H1 (cell line): ENCODE data around the gene NPHP4. TPM values are rescaled to one million over a fixed set of nuclear protein-coding genes. Genes with fewer than 3 reads are reported as not detected.

Experiments used
- CTCF ChIA-PET: fragments of 300-600 bp; sonication (Branson Sonifier 250); formaldehyde crosslinking; loops from one replicate; lab custom pipeline; 2021; ENCODE audit not compliant: partially characterized antibody; lab: Charles Lee
- POLR2A ChIA-PET: fragments of 300-600 bp; sonication (Branson Sonifier 250); formaldehyde crosslinking; loops from one replicate; lab custom pipeline; 2021; ENCODE audit warnings: inconsistent platforms; ENCODE audit not compliant: partially characterized antibody; lab: Charles Lee
- DNase-seq, 2 experiments: peaks; one replicate each; pipeline versions ENCODE4 v3.0.0 to v3.0.0-alpha.2; 2010 to 2022; ENCODE audit warnings: low spot score in 2 of 2, low read depth in 1 of 2, mixed read lengths in 1 of 2
- FAIRE-seq: peaks from 2 replicates; lab custom pipeline; 2011; peaks lifted over from hg19 to GRCh38; lab: Jason Lieb, UNC
- H2AFZ ChIP-seq: 2 replicates; pipeline ENCODE4 v1.8.1; 2012; ENCODE audit warnings: low read length, inconsistent platforms
- H2AK5ac ChIP-seq: 2 replicates; pipeline ENCODE4 v1.6.1; 2013; ENCODE audit warnings: low read depth, low read length
- H2BK120ac ChIP-seq: replicated peaks from 2 replicates; pipeline ENCODE3; 2013; ENCODE audit warnings: low read depth, low read length, inconsistent platforms
- H2BK12ac ChIP-seq: 2 replicates; pipeline ENCODE4 v1.6.1; 2013; ENCODE audit warnings: low read depth, low read length
- H2BK15ac ChIP-seq: 2 replicates; pipeline ENCODE4 v1.6.1; 2013; ENCODE audit warnings: low read length
- H2BK20ac ChIP-seq: 2 replicates; pipeline ENCODE4 v1.6.1; 2013; ENCODE audit warnings: low read length
- H2BK5ac ChIP-seq: 2 replicates; pipeline ENCODE4 v1.6.1; 2013; ENCODE audit warnings: low read depth, low read length
- H3K14ac ChIP-seq: 2 replicates; pipeline ENCODE4 v1.6.1; 2013; ENCODE audit warnings: inconsistent platforms; ENCODE audit not compliant: insufficient read length
- H3K18ac ChIP-seq: 2 replicates; pipeline ENCODE4 v1.6.1; 2013; ENCODE audit warnings: low read length; ENCODE audit errors: extremely low read depth
- H3K23ac ChIP-seq: 2 replicates; pipeline ENCODE4 v1.6.1; 2013; ENCODE audit warnings: inconsistent platforms; ENCODE audit not compliant: insufficient read length
- H3K23me2 ChIP-seq: 2 replicates; pipeline ENCODE4 v1.6.1; 2013; ENCODE audit warnings: low read depth, low read length
- H3K27ac ChIP-seq: 2 replicates; pipeline ENCODE4 v1.6.1; 2011; ENCODE audit warnings: low read depth, low read length, inconsistent platforms
- H3K27me3 ChIP-seq, 4 experiments: replicated peaks in 1 of 4; 1 replicate in 1 of 4; 2 replicates in 3 of 4; pipeline versions ENCODE4 v1.6.1 to v1.8.1; 2011 to 2013; ENCODE audit warnings: low read length in 3 of 4, mild to moderate bottlenecking in 3 of 4, inconsistent platforms in 2 of 4, mixed read lengths in 2 of 4, moderate library complexity in 1 of 4; ENCODE audit not compliant: control insufficient read depth in 3 of 4, insufficient read depth in 3 of 4; ENCODE audit errors: extremely low read depth in 1 of 4
- H3K36me3 ChIP-seq, 4 experiments: 2 replicates each; pipeline versions ENCODE4 v1.6.1 to v1.8.1; 2011 to 2013; ENCODE audit warnings: mild to moderate bottlenecking in 4 of 4, low read length in 3 of 4, moderate library complexity in 2 of 4, control low read depth in 1 of 4, inconsistent platforms in 1 of 4; ENCODE audit not compliant: insufficient read depth in 4 of 4, control insufficient read depth in 2 of 4
- H3K4ac ChIP-seq: replicated peaks from 2 replicates; pipeline ENCODE3; 2013; ENCODE audit warnings: low read length, low read depth, mixed read lengths, inconsistent platforms; ENCODE audit not compliant: insufficient read length
- H3K4me1 ChIP-seq, 4 experiments: replicated peaks in 1 of 4; 1 replicate in 1 of 4; 2 replicates in 3 of 4; pipeline versions ENCODE4 v1.6.1 to v1.8.1; 2011 to 2013; ENCODE audit warnings: low read length in 3 of 4, inconsistent platforms in 2 of 4, mixed read lengths in 1 of 4; ENCODE audit not compliant: insufficient read depth in 4 of 4, control insufficient read depth in 3 of 4
- H3K4me2 ChIP-seq, 2 experiments: 2 replicates each; pipeline versions ENCODE4 v1.6.1 to v1.8.1; 2011 to 2013; ENCODE audit warnings: low read depth in 2 of 2, low read length in 2 of 2, control low read depth in 1 of 2, inconsistent platforms in 1 of 2, mild to moderate bottlenecking in 1 of 2; ENCODE audit not compliant: insufficient read depth in 1 of 2
- H3K4me3 ChIP-seq, 4 experiments: fragments of 200-600, 300-600 bp in 1 of 4; sonication (generic), shearing (Covaris generic), sonication (Bioruptor Twin) in 1 of 4; 2 replicates each; pipeline versions ENCODE4 v1.5.1 to v1.8.1; 2011 to 2016; ENCODE audit warnings: low read length in 4 of 4, low read depth in 3 of 4, control low read depth in 2 of 4, inconsistent platforms in 2 of 4, mild to moderate bottlenecking in 2 of 4, mixed read lengths in 1 of 4, moderate library complexity in 1 of 4; ENCODE audit not compliant: insufficient read depth in 2 of 4; ENCODE audit errors: extremely low read depth in 1 of 4
- H3K56ac ChIP-seq: replicated peaks from 2 replicates; pipeline ENCODE3; 2013; ENCODE audit warnings: low read depth, mild to moderate bottlenecking, mixed read lengths, low read length, inconsistent platforms; ENCODE audit not compliant: insufficient read length
- H3K79me1 ChIP-seq: 2 replicates; pipeline ENCODE4 v1.6.1; 2013; ENCODE audit warnings: low read depth, low read length, control low read depth
- H3K79me2 ChIP-seq, 2 experiments: 2 replicates each; pipeline versions ENCODE4 v1.6.1 to v1.8.1; 2012 to 2013; ENCODE audit warnings: low read length in 2 of 2, mild to moderate bottlenecking in 2 of 2, inconsistent platforms in 1 of 2; ENCODE audit not compliant: insufficient read depth in 2 of 2, control insufficient read depth in 1 of 2
- H3K9ac ChIP-seq, 4 experiments: replicated peaks in 1 of 4; 1 replicate in 1 of 4; 2 replicates in 3 of 4; pipeline versions ENCODE4 v1.6.1 to v1.8.1; 2011 to 2013; ENCODE audit warnings: low read depth in 3 of 4, low read length in 3 of 4, control low read depth in 2 of 4, mild to moderate bottlenecking in 2 of 4, moderate library complexity in 2 of 4, inconsistent platforms in 1 of 4; ENCODE audit errors: extremely low read depth in 1 of 4
- H3K9me3 ChIP-seq, 2 experiments: 2 replicates each; pipeline versions ENCODE4 v1.6.1 to v1.8.1; 2012 to 2013; ENCODE audit warnings: mild to moderate bottlenecking in 2 of 2, moderate library complexity in 2 of 2, control low read depth in 1 of 2, inconsistent platforms in 1 of 2, low read depth in 1 of 2, low read length in 1 of 2, mixed read lengths in 1 of 2; ENCODE audit not compliant: insufficient read depth in 2 of 2
- H4K20me1 ChIP-seq, 2 experiments: replicated peaks in 1 of 2; 2 replicates each; pipeline versions ENCODE3 to v1.8.1; 2011 to 2013; ENCODE audit warnings: inconsistent platforms in 2 of 2, low read length in 2 of 2, mild to moderate bottlenecking in 1 of 2; ENCODE audit not compliant: insufficient read depth in 2 of 2, control insufficient read depth in 1 of 2
- H4K5ac ChIP-seq: 2 replicates; pipeline ENCODE4 v1.6.1; 2013; ENCODE audit warnings: low read length, low read depth, mixed read lengths, inconsistent platforms; ENCODE audit not compliant: insufficient read length
- H4K8ac ChIP-seq: 2 replicates; pipeline ENCODE4 v1.8.0; 2013; ENCODE audit warnings: mild to moderate bottlenecking, moderate library complexity, low read length, inconsistent platforms; ENCODE audit not compliant: insufficient read depth; ENCODE audit errors: extremely low read depth
- H4K91ac ChIP-seq: replicated peaks from 2 replicates; pipeline ENCODE3; 2013; ENCODE audit warnings: low read length, mixed read lengths, inconsistent platforms; ENCODE audit not compliant: insufficient read length
- CEBPB ChIP-seq: IDR thresholded peaks from 2 replicates; pipeline ENCODE4 v1.6.1; 2012; ENCODE audit warnings: low read depth, low read length
- EP300 ChIP-seq, 2 experiments: IDR thresholded peaks; 1 replicate in 1 of 2; 2 replicates in 1 of 2; pipeline ENCODE4 v1.6.1; 2011 to 2012; ENCODE audit warnings: low read depth in 2 of 2, low read length in 2 of 2, mild to moderate bottlenecking in 2 of 2, borderline replicate concordance in 1 of 2, inconsistent platforms in 1 of 2, moderate library complexity in 1 of 2
- WGBS, 2 experiments: shearing (Covaris generic) in 1 of 2; methylation state at CpG; one replicate each; pipeline versions ENCODE4 v1.1.6 to v1.1.7; 2013 to 2015; ENCODE audit warnings: low lambda C conversion rate in 2 of 2, mixed read lengths in 2 of 2, inconsistent platforms in 1 of 2, low coverage in 1 of 2, missing lambda C conversion rate in 1 of 2; ENCODE audit not compliant: insufficient replicate concordance in 2 of 2, insufficient coverage in 1 of 2, insufficient read length in 1 of 2; ENCODE audit errors: extremely low coverage in 1 of 2, missing lambda C conversion rate in 1 of 2; 5-methylcytosine and 5-hydroxymethylcytosine counted together
- polyA plus RNA-seq, 7 experiments: library from polyadenylated mRNA; depleted of rRNA in 3 of 7; stranded (reverse) in 5 of 7; unstranded in 2 of 7; fragments of >200 nt in 5 of 7; fragments of 200-250 nt in 2 of 7; gene quantifications; 1 replicate in 5 of 7; 2 replicates in 1 of 7; 4 replicates in 1 of 7; pipeline versions ENCODE4 v1.2.1 to v1.2.3, GENCODE V29; 2011 to 2013; ENCODE audit warnings: missing spikeins in 2 of 7, mixed read lengths in 2 of 7
- total RNA-seq: library from RNA; stranded (reverse); fragmentation: NEBNext Ultra II Directional; extraction: Animal tissue kit (Norgen Biotek cat#: 25700); gene quantifications from 2 replicates; pipeline ENCODE4 v1.2.1, GENCODE V29; 2021

The NPHP4 gene
- total and polyA plus RNA-seq, 2 of the 8 experiments (the other 6 are each of a cell fraction or from before 2014, with no cell fraction given), result 5.8 to 14.0 TPM

- Histone ChIP-seq H3K79me1 (no peaks in the 10 kb centered on the region), H3K27ac (no peak overlapping the region), H3K23me2 (no peaks in the 10 kb centered on the region), H3K4me3 (no peak overlapping the region), H4K91ac (no peak overlapping the region), H2BK15ac (no peak overlapping the region), H3K4ac (no peak overlapping the region), H4K8ac (no peak overlapping the region), H3K18ac (no peak overlapping the region), H3K9me3 (no peaks in the 10 kb centered on the region), H3K36me3 (no peaks in the 10 kb centered on the region), H2BK20ac (no peak overlapping the region), H2AK5ac (no peak overlapping the region), H2BK5ac (no peak overlapping the region), H3K4me2 (no peak overlapping the region), H4K20me1 (peaks cover 2 to 6% of the 10 kb centered on the region in 2 experiments), H3K9ac (no peak overlapping the region; a peak in 1 of 7 replicates), H2BK120ac (no peak overlapping the region), H2BK12ac (no peak overlapping the region), H3K4me1 (peaks cover 0 to 5% (median 3%) of the 10 kb centered on the region in 4 experiments; a peak in 4 of 7 replicates), H3K56ac (no peak overlapping the region), H3K27me3 (no peaks in the 10 kb centered on the region; a peak in 1 of 7 replicates), H3K79me2 (no peaks in the 10 kb centered on the region), H3K14ac (no peak overlapping the region), H2AFZ (no peak overlapping the region), H3K23ac (no peak overlapping the region), H4K5ac (no peak overlapping the region)
- WGBS, 2 experiments, result 86% methylated on average over 22 of the region's 22 CpGs; no CpG with 5 or more reads in 1 of the 2 experiments
- CTCF ChIA-PET, result interaction anchor here (1.0 to 5.7 kb wide), 12 partner anchors 7 to 117 kb away, joined by 3 to 43 read pairs (median 6); no protein-coding TSS in a partner anchor
- no peak for TF ChIP-seq EP300 (IDR thresholded peaks at IDR 0.05; ENCODE audit: borderline replicate concordance in 1 of 2, low read depth in 2 of 2, low read length in 2 of 2)
- TF ChIP-seq CEBPB, result no peak
- POLR2A ChIA-PET, result no interaction called here
- DNase-seq (no peak), FAIRE-seq (no peak)
These were observed 48.7 kb upstream of the NPHP4 start for GRCh38 chr1:6040861-6041415.
